Neural cell (in vitro differentiated cells): ENCODE measurements around the gene USP7.

Experiments
- EP300 ChIP-seq: fragments of 450-650 bp; conservative IDR thresholded peaks from 2 replicates; pipeline ENCODE4 v1.6.1; 2014; ENCODE audit warnings: antibody characterized with exemption, mild to moderate bottlenecking, moderate library complexity; ENCODE audit not compliant: poor library complexity, severe bottlenecking
- EZH2 ChIP-seq: fragments of 200-600, 300-800 bp; shearing (Covaris generic), sonication (generic); IDR thresholded peaks from 2 replicates; pipeline ENCODE4 v1.6.1; 2014; ENCODE audit warnings: antibody characterized with exemption, low read length, borderline replicate concordance, mild to moderate bottlenecking; ENCODE audit not compliant: insufficient read depth, poor library complexity, severe bottlenecking
- MXI1 ChIP-seq: fragments of 450-650 bp; conservative IDR thresholded peaks from 2 replicates; pipeline ENCODE4 v1.6.1; 2014; ENCODE audit warnings: antibody characterized with exemption, mild to moderate bottlenecking; ENCODE audit not compliant: poor library complexity, severe bottlenecking
- RAD21 ChIP-seq: fragments of 450-650 bp; conservative IDR thresholded peaks from 2 replicates; pipeline ENCODE4 v1.6.1; 2014; ENCODE audit warnings: antibody characterized with exemption, mild to moderate bottlenecking, moderate library complexity
- SMC3 ChIP-seq: fragments of 450-650 bp; conservative IDR thresholded peaks from 2 replicates; pipeline ENCODE4 v1.6.1; 2014; ENCODE audit warnings: antibody characterized with exemption, mild to moderate bottlenecking, moderate library complexity; ENCODE audit not compliant: poor library complexity
- TF ChIP-seq, protein P1 (sequence below): fragments of 450-650 bp; IDR thresholded peaks from 2 replicates; pipeline ENCODE4 v1.5.1; 2014; ENCODE audit warnings: antibody characterized with exemption, mild to moderate bottlenecking, moderate library complexity; ENCODE audit not compliant: poor library complexity, severe bottlenecking

GRCh38 chr16:8975039-8975438 is 11.3 kb upstream of the USP7 start:
- TF ChIP-seq, protein P1, sequence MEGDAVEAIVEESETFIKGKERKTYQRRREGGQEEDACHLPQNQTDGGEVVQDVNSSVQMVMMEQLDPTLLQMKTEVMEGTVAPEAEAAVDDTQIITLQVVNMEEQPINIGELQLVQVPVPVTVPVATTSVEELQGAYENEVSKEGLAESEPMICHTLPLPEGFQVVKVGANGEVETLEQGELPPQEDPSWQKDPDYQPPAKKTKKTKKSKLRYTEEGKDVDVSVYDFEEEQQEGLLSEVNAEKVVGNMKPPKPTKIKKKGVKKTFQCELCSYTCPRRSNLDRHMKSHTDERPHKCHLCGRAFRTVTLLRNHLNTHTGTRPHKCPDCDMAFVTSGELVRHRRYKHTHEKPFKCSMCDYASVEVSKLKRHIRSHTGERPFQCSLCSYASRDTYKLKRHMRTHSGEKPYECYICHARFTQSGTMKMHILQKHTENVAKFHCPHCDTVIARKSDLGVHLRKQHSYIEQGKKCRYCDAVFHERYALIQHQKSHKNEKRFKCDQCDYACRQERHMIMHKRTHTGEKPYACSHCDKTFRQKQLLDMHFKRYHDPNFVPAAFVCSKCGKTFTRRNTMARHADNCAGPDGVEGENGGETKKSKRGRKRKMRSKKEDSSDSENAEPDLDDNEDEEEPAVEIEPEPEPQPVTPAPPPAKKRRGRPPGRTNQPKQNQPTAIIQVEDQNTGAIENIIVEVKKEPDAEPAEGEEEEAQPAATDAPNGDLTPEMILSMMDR = no peak
- no peak for TF ChIP-seq MXI1
- no peak for TF ChIP-seq EZH2
- no peak for TF ChIP-seq RAD21
- no peak for TF ChIP-seq EP300
- no peak for TF ChIP-seq SMC3
